DOHH2 (cell line): ENCODE results near the gene PIBF1.

ENCODE experiments used
- CTCF ChIP-seq: fragments of 200-600 bp; sonication (generic); IDR thresholded peaks from one replicate; pipeline ENCODE4 v1.5.1; 2014; ENCODE audit warnings: antibody characterized with exemption, mild to moderate bottlenecking, low read depth, low read length; ENCODE audit not compliant: poor library complexity, severe bottlenecking
- EZH2phosphoT487 ChIP-seq: fragments of 200-600 bp; sonication (generic); IDR thresholded peaks from 2 replicates; pipeline ENCODE4 v1.6.1; 2017; ENCODE audit warnings: borderline replicate concordance, mild to moderate bottlenecking, antibody characterized with exemption, low read length, moderate library complexity, mixed read lengths

DNA sequence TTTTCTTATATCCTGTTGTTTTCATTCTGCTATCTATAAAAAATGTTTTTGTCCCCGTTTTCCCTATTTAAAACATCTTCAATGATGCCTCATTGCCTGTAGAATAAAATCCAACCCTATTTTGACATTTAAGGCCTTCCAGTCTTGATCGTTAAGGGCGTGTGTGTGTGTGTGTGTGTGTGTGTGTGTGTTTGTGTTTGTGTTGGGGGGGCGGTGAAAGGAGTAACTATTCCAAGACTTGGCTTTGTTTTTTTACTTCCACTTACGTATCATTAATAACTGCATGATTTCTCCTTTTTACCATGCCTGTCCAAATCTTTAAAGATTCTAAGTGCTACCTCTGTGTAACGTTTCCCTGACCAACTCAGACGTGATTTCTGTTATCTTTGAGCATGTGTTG lies 784 bp downstream of the PIBF1 start:
- no peak for TF ChIP-seq CTCF
- TF ChIP-seq EZH2phosphoT487: no peak
